Right atrium auricular region (tissue), 2 donors: ENCODE data around the gene GPN1. TPM values are rescaled to one million over a fixed set of nuclear protein-coding genes. Genes with fewer than 3 reads are reported as not detected.

Experiments
- DNase-seq: peaks from one replicate; pipeline ENCODE4 v3.0.0-alpha.2; 2019; ENCODE audit warnings: low spot score
- H3K27ac ChIP-seq, 2 donors: fragments of 200-600 bp; sonication (generic); 1 replicate in 1 of 2; 2 replicates in 1 of 2; pipeline ENCODE4 v1.5.1; 2016 to 2019
- H3K27me3 ChIP-seq, 2 donors: fragments of 200-600 bp; sonication (generic); one replicate each; pipeline versions ENCODE4 v1.5.1 to v1.6.0; 2017 to 2019
- H3K36me3 ChIP-seq: fragments of 200-600 bp; sonication (generic); one replicate; pipeline ENCODE4 v1.5.1; 2016
- H3K4me1 ChIP-seq, 2 donors: fragments of 200-600 bp; sonication (generic); one replicate each; pipeline versions ENCODE4 v1.5.1 to v1.6.0; 2017 to 2019
- H3K4me3 ChIP-seq, 2 donors: fragments of 200-600 bp; sonication (generic); 1 replicate in 1 of 2; 2 replicates in 1 of 2; pipeline ENCODE4 v1.5.1; 2017 to 2019; ENCODE audit warnings: mild to moderate bottlenecking in 1 of 2, moderate library complexity in 1 of 2
- H3K9me3 ChIP-seq, 2 donors: fragments of 200-600 bp; sonication (generic); one replicate each; pipeline ENCODE4 v1.5.1; 2019
- CTCF ChIP-seq, 2 donors: fragments of 200-600 bp; sonication (generic); IDR thresholded peaks; one replicate each; pipeline ENCODE4 v1.5.1; 2019; ENCODE audit warnings: antibody characterized with exemption in 2 of 2
- total RNA-seq, 2 donors: library from RNA; depleted of rRNA; stranded (reverse); fragments of >200 nt; gene quantifications; one replicate each; pipeline ENCODE4 v1.1.0, GENCODE V29; 2016

GPN1 gene
- total RNA-seq, 2 donors from 2014 or later = 10.8 to 15.7 TPM

DNA sequence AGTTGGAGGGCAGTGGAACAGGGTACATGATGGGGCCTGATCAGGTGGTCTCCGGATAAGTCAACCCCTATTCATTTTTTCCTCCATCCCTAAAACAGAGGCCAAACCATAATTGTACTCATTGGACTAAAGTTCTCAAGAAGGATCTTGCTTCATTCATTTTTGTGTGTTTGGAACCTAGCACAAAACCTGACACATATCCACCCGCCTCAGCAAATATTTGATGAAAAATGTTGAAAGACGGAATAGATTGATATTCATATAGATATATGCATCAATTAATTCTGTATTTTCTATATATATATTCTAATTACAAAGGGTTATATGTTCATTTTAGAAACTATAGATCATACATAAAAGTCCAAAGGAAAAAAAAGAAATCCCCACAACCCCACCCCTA is 56.7 kb downstream of the GPN1 start:
- no peak overlapping the region for H3K27ac ChIP-seq
- H3K36me3 ChIP-seq = peaks cover 33% of the 10 kb centered on the region

DNA sequence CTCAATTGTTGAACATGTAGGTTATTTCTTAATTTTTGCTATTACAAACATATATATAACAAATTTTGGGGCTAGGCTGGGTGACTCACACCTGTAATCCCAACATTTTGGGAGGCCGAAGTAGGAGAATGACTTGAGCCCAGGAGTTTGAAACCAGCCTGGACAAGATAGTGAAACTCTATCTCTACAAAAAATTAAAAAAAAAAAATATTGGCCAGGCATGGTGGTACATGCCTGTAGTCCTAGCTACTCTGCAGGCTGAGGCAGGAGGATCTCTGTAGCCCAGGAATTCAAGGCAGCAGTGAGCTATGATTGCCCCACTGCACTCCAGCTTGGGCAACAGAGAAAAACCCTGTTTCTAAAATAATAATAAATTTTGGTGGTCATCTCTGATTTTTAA is 58.4 kb downstream of the GPN1 start:
- H3K4me1 ChIP-seq = peaks cover 0 to 3% of the 10 kb centered on the region in 2 donors
- no peak overlapping the region for H3K4me3 ChIP-seq
- no peak overlapping the region for H3K27ac ChIP-seq
- no peak for TF ChIP-seq CTCF (IDR thresholded peaks at IDR 0.05)
- no peaks in the 10 kb centered on the region for H3K27me3 ChIP-seq
- no peak for DNase-seq
- no peaks in the 10 kb centered on the region for H3K9me3 ChIP-seq
- peaks cover 36% of the 10 kb centered on the region for H3K36me3 ChIP-seq

More for the DNA sequence above, 56.7 kb downstream of the GPN1 start:
- no peak for TF ChIP-seq CTCF (IDR thresholded peaks at IDR 0.05)
- DNase-seq = no peak
- Histone ChIP-seq H3K4me1 (peaks cover 0 to 9% of the 10 kb centered on the region in 2 donors), H3K4me3 (no peak overlapping the region), H3K27me3 (no peaks in the 10 kb centered on the region), H3K9me3 (no peaks in the 10 kb centered on the region)

DNA sequence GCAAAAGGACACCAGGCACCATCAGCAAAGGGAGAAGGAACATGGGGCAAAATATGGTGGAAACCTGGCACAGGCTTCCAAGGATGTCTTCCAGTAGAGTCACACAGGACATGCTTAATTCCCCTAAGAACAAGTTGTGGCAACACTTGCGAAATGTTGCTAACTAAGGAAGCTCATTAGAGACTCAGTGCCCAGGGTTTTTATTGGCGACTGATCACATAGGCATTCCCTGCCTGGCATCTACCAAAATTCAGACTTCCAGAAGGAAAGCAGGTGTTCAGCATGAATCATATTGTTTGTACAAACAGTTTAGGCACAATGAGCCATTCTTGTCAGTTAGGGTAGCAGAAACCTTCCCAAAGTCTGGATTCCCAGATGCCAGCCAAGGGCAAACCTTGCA is 60.6 kb downstream of the GPN1 start:
- Histone ChIP-seq H3K4me3 (no peak overlapping the region), H3K36me3 (peaks cover 44% of the 10 kb centered on the region), H3K27me3 (no peaks in the 10 kb centered on the region), H3K27ac (no peak overlapping the region), H3K4me1 (no peaks in the 10 kb centered on the region), H3K9me3 (no peaks in the 10 kb centered on the region)
- no peak for TF ChIP-seq CTCF (IDR thresholded peaks at IDR 0.05)
- DNase-seq = no peak

- Histone ChIP-seq H3K9me3 (no peaks in the 10 kb centered on the region), H3K27me3 (no peaks in the 10 kb centered on the region), H3K4me3 (no peak overlapping the region), H3K36me3 (peaks cover 42% of the 10 kb centered on the region), H3K4me1 (no peaks in the 10 kb centered on the region), H3K27ac (no peak overlapping the region)
- no peak for DNase-seq
- no peak for TF ChIP-seq CTCF (IDR thresholded peaks at IDR 0.05)
Measured at GRCh38 chr2:27690052-27690451, 61.2 kb downstream of the GPN1 start.

GRCh38 chr2:27697660-27698059 is 68.8 kb downstream of the GPN1 start:
- no peak for DNase-seq
- Histone ChIP-seq H3K9me3 (no peaks in the 10 kb centered on the region), H3K27ac (no peak overlapping the region), H3K27me3 (no peaks in the 10 kb centered on the region), H3K4me1 (peaks cover 0 to 5% of the 10 kb centered on the region in 2 donors), H3K36me3 (peaks cover 22% of the 10 kb centered on the region), H3K4me3 (no peak overlapping the region)
- TF ChIP-seq CTCF (IDR thresholded peaks at IDR 0.05) = no peak

Other genes starting within 250 kb of the GPN1 start
- 1 to 10 TPM; 4.7 to 6.2 TPM for gene ZNF513, start 248.3 kb upstream of the GPN1 start, total RNA-seq
- gene PPM1G, start 219.5 kb upstream of the GPN1 start, total RNA-seq = 10 to 100 TPM; 37.7 to 42.4 TPM
- 10 to 100 TPM; 36.5 to 50.4 TPM for gene NRBP1, start 200.4 kb upstream of the GPN1 start, total RNA-seq
- 1 to 10 TPM in 1 of 2 donors, not detected in 1; 1.2 TPM for gene KRTCAP3, start 186.7 kb upstream of the GPN1 start, total RNA-seq
- 10 to 100 TPM; 14.4 to 18.2 TPM for gene IFT172, start 139.3 kb upstream of the GPN1 start, total RNA-seq
- 10 to 100 TPM in 1 of 2 donors, 1 to 10 TPM in 1; 2.2 to 19.3 TPM for gene FNDC4, start 133.8 kb upstream of the GPN1 start, total RNA-seq
- 1 to 10 TPM in 1 of 2 donors, not detected in 1; 1.9 TPM for gene GCKR, start 132.2 kb upstream of the GPN1 start, total RNA-seq
- gene ZNF512, start 46.0 kb upstream of the GPN1 start, total RNA-seq = 10 to 100 TPM; 12.0 to 21.3 TPM
- gene CCDC121, start within 50 bp of the GPN1 start, total RNA-seq = 1 to 10 TPM; 3.6 to 4.2 TPM
- 10 to 100 TPM; 16.1 to 25.0 TPM for gene SUPT7L, start 34.6 kb downstream of the GPN1 start, total RNA-seq
- gene SLC4A1AP, start 34.8 kb downstream of the GPN1 start, total RNA-seq = 10 to 100 TPM; 18.0 to 18.2 TPM
- gene MRPL33, start 142.7 kb downstream of the GPN1 start, total RNA-seq = 100 to 1,000 TPM; 270 to 370 TPM